Keratinocyte (primary cell): Measurements from ENCODE around the gene EEPD1.

Source experiments
- EZH2 ChIP-seq: IDR thresholded peaks from one replicate; pipeline ENCODE4 v1.6.1; 2012; ENCODE audit warnings: inconsistent platforms, mild to moderate bottlenecking, low read length, moderate library complexity
- TF ChIP-seq, protein P1 (sequence below), 3 experiments: IDR thresholded peaks in 1 of 3; conservative IDR thresholded peaks in 1 of 3; optimal IDR thresholded peaks in 1 of 3; 2 replicates in 2 of 3; 3 replicates in 1 of 3; pipeline versions ENCODE3 to v1.5.1; 2011; ENCODE audit warnings: low read length in 3 of 3, mild to moderate bottlenecking in 3 of 3, moderate library complexity in 2 of 3, control low read depth in 1 of 3, inconsistent platforms in 1 of 3; ENCODE audit not compliant: insufficient read depth in 2 of 3; ENCODE audit errors: extremely low read depth in 1 of 3

DNA sequence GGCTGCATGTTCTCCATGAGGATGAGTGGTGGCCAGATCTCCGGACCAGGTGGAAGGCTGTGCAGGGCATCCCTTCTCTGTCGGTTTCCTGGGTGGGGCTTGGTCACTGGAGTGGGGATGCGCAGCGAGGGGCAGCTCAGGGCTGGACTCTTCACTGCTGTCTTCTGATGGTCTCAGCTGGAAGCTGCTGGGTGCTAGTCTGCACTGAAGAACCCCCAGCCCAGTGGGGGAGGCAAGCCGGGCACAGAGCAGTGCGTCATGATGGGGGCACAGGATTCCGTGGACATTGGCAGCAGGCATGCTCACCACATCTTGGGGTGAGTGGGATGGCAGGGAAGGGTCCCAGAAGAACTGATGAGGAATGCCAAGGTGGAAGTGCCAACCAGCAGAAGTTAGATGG is 39.8 kb downstream of the EEPD1 start:
- TF ChIP-seq EZH2: no peak
- TF ChIP-seq, protein P1, sequence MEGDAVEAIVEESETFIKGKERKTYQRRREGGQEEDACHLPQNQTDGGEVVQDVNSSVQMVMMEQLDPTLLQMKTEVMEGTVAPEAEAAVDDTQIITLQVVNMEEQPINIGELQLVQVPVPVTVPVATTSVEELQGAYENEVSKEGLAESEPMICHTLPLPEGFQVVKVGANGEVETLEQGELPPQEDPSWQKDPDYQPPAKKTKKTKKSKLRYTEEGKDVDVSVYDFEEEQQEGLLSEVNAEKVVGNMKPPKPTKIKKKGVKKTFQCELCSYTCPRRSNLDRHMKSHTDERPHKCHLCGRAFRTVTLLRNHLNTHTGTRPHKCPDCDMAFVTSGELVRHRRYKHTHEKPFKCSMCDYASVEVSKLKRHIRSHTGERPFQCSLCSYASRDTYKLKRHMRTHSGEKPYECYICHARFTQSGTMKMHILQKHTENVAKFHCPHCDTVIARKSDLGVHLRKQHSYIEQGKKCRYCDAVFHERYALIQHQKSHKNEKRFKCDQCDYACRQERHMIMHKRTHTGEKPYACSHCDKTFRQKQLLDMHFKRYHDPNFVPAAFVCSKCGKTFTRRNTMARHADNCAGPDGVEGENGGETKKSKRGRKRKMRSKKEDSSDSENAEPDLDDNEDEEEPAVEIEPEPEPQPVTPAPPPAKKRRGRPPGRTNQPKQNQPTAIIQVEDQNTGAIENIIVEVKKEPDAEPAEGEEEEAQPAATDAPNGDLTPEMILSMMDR (optimal IDR thresholded peaks at IDR 0.05 in 1 of 3, IDR thresholded peaks at IDR 0.05 in 1 of 3, conservative IDR thresholded peaks at IDR 0.05 in 1 of 3; ENCODE audit: extremely low read depth in 1 of 3, insufficient read depth in 2 of 3, low read length in 3 of 3): no peak
